ENCODE measurements around the gene FAM229A. TPM values are rescaled to one million over a fixed set of nuclear protein-coding genes. Genes with fewer than 3 reads are reported as not detected.

Gene FAM229A
- total and polyA plus RNA-seq, 4 donors = 1.6 to 3.3 (median 2.1) TPM

- H3K4me1 ChIP-seq (ENCODE audit: control insufficient read depth in 4 of 4, insufficient read depth in 4 of 4, low read length in 3 of 4) = peaks cover 7 to 39% (median 17%) of the 10 kb centered on the region in 4 donors
- peak overlapping the region; percentile 50 to 82 for H3K9ac ChIP-seq (ENCODE audit: low read depth in 1 of 2, low read length in 2 of 2)
- H3K4me3 ChIP-seq (ENCODE audit: low read depth in 1 of 3, low read length in 3 of 3) = peak overlapping the region; percentile 61 to 79 (median 75)
- peak overlapping the region; percentile 91 for H3K27ac ChIP-seq (ENCODE audit: low read depth in 1 of 2, low read length in 2 of 2)
- WGBS = 2% methylated on average over 75 of the region's 75 CpGs
- no peaks in the 10 kb centered on the region for H3K9me3 ChIP-seq (ENCODE audit: control insufficient read depth in 4 of 4, low read length in 3 of 4)
- TF ChIP-seq HNF4A (conservative IDR thresholded peaks at IDR 0.05) = peak in 1 of 2 donors; percentile 15
- peak in 1 of 2 donors; percentile 56 for TF ChIP-seq GABPA (IDR thresholded peaks at IDR 0.05 in 1 of 2, conservative IDR thresholded peaks at IDR 0.05 in 1 of 2)
- TF ChIP-seq, protein P1, sequence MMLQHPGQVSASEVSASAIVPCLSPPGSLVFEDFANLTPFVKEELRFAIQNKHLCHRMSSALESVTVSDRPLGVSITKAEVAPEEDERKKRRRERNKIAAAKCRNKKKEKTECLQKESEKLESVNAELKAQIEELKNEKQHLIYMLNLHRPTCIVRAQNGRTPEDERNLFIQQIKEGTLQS (IDR thresholded peaks at IDR 0.05) = no peak
- TF ChIP-seq, protein P2, sequence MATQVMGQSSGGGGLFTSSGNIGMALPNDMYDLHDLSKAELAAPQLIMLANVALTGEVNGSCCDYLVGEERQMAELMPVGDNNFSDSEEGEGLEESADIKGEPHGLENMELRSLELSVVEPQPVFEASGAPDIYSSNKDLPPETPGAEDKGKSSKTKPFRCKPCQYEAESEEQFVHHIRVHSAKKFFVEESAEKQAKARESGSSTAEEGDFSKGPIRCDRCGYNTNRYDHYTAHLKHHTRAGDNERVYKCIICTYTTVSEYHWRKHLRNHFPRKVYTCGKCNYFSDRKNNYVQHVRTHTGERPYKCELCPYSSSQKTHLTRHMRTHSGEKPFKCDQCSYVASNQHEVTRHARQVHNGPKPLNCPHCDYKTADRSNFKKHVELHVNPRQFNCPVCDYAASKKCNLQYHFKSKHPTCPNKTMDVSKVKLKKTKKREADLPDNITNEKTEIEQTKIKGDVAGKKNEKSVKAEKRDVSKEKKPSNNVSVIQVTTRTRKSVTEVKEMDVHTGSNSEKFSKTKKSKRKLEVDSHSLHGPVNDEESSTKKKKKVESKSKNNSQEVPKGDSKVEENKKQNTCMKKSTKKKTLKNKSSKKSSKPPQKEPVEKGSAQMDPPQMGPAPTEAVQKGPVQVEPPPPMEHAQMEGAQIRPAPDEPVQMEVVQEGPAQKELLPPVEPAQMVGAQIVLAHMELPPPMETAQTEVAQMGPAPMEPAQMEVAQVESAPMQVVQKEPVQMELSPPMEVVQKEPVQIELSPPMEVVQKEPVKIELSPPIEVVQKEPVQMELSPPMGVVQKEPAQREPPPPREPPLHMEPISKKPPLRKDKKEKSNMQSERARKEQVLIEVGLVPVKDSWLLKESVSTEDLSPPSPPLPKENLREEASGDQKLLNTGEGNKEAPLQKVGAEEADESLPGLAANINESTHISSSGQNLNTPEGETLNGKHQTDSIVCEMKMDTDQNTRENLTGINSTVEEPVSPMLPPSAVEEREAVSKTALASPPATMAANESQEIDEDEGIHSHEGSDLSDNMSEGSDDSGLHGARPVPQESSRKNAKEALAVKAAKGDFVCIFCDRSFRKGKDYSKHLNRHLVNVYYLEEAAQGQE (IDR thresholded peaks at IDR 0.05) = no peak
- peak in 1 of 2 donors; percentile 22 for TF ChIP-seq EGR1 (IDR thresholded peaks at IDR 0.05; ENCODE audit: low read depth in 2 of 2)
- H3K27me3 ChIP-seq (ENCODE audit: control insufficient read depth in 4 of 4, insufficient read depth in 4 of 4, low read length in 3 of 4) = no peaks in the 10 kb centered on the region
- no peaks in the 10 kb centered on the region for H3K36me3 ChIP-seq (ENCODE audit: control insufficient read depth in 4 of 4, insufficient read depth in 3 of 4, low read depth in 1 of 4, low read length in 3 of 4)
- DNase-seq (ENCODE audit: low spot score) = peak; percentile 89
Observed at GRCh38 chr1:32351399-32352238, 10.7 kb downstream of the FAM229A start.

DNA sequence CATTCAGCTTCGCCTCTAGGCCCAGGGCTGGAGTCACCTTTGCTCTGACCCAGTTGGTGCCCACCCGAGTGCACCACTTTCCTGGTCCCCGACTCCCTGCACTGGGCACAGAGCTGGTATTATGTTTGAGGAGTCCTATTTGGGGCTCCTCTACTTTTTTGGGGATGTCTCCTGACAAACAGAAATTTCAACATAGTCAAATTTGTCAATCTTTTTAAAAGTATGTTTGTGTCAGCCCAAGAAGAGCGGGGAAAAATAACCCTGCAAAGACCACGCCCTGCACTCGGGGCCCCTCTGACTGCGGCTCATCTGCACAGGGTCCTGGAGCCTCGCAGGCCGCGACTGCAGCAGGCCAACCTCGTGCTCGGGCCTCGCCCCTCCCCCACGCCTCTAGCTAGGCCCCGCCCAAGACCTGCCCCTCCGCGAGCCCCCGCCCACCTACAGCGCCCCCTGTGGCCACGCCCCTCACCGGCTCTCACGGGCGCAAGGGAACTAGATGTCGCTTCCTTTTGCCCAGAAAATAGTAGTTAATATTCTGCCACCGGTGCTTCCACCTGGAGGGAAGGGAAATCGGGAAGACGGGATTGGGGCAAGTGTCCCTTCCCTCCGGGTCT is 11.4 kb downstream of the FAM229A start:
- peak overlapping the region; percentile 34 to 91 for H3K27ac ChIP-seq (ENCODE audit: low read depth in 1 of 2, low read length in 2 of 2)
- DNase-seq (ENCODE audit: low spot score) = peak; percentile 82
- peaks cover 7 to 39% (median 17%) of the 10 kb centered on the region in 4 donors for H3K4me1 ChIP-seq (ENCODE audit: control insufficient read depth in 4 of 4, insufficient read depth in 4 of 4, low read length in 3 of 4)
- H3K9ac ChIP-seq (ENCODE audit: low read depth in 1 of 2, low read length in 2 of 2) = no peak overlapping the region
- TF ChIP-seq, protein P2 (IDR thresholded peaks at IDR 0.05) = peak; percentile 4
- TF ChIP-seq RXRA (IDR thresholded peaks at IDR 0.05) = no peak
- TF ChIP-seq YY1 (IDR thresholded peaks at IDR 0.05) = no peak
- peak; percentile 50 for TF ChIP-seq CTCF (IDR thresholded peaks at IDR 0.05; ENCODE audit: low read depth, low read length, missing input control)
- no peak for TF ChIP-seq JUND (IDR thresholded peaks at IDR 0.05)
- TF ChIP-seq SP1 (IDR thresholded peaks at IDR 0.05) = no peak
- peak in 1 of 2 donors; percentile 27 for TF ChIP-seq GABPA (IDR thresholded peaks at IDR 0.05 in 1 of 2, conservative IDR thresholded peaks at IDR 0.05 in 1 of 2)
- no peak for TF ChIP-seq FOXA2 (IDR thresholded peaks at IDR 0.05)
- peak; percentile 65 for TF ChIP-seq MAX (IDR thresholded peaks at IDR 0.05)
- no peak for TF ChIP-seq ZBTB33 (IDR thresholded peaks at IDR 0.05)
- no peaks in the 10 kb centered on the region for H3K36me3 ChIP-seq (ENCODE audit: control insufficient read depth in 4 of 4, insufficient read depth in 3 of 4, low read depth in 1 of 4, low read length in 3 of 4)
- no peaks in the 10 kb centered on the region for H3K27me3 ChIP-seq (ENCODE audit: control insufficient read depth in 4 of 4, insufficient read depth in 4 of 4, low read length in 3 of 4)
- WGBS = 24% methylated on average over 28 of the region's 28 CpGs
- H3K9me3 ChIP-seq (ENCODE audit: control insufficient read depth in 4 of 4, low read length in 3 of 4) = no peaks in the 10 kb centered on the region
- H3K4me3 ChIP-seq (ENCODE audit: low read depth in 1 of 3, low read length in 3 of 3) = peak overlapping the region; percentile 55 to 79 (median 75)
